DND-41 (cell line): Measurements from ENCODE around the gene UBE3C.

Source experiments
- ATAC-seq: fragments of 200-7000 bp; cut with Tn5 transposase; 3 replicates; pipeline ENCODE4 v1.9.1; 2021; ENCODE audit warnings: low read depth; ENCODE audit not compliant: insufficient read depth
- DNase-seq: peaks from one replicate; pipeline ENCODE4 v3.0.0-alpha.2; 2020
- H2AFZ ChIP-seq: 2 replicates; pipeline ENCODE4 v1.6.0; 2012; ENCODE audit warnings: low read depth, low read length
- H3K27ac ChIP-seq: 2 replicates; pipeline ENCODE4 v1.5.1; 2012; ENCODE audit warnings: low read length, inconsistent platforms
- H3K27me3 ChIP-seq: fragments of 200-600 bp; sonication (generic); 2 replicates; pipeline ENCODE4 v1.6.0; 2012; ENCODE audit warnings: low read length, mild to moderate bottlenecking, inconsistent platforms; ENCODE audit not compliant: insufficient read depth, poor library complexity
- H3K36me3 ChIP-seq: 2 replicates; pipeline ENCODE4 v1.5.1; 2012; ENCODE audit warnings: low read length, inconsistent platforms; ENCODE audit not compliant: insufficient read depth
- H3K4me1 ChIP-seq: 2 replicates; pipeline ENCODE4 v1.5.1; 2012; ENCODE audit warnings: mild to moderate bottlenecking, low read length; ENCODE audit not compliant: insufficient read depth
- H3K4me2 ChIP-seq: 2 replicates; pipeline ENCODE4 v1.6.0; 2012; ENCODE audit warnings: mild to moderate bottlenecking, moderate library complexity, low read length, inconsistent platforms; ENCODE audit not compliant: insufficient read depth
- H3K4me3 ChIP-seq, 2 experiments: fragments of 200-600 bp in 1 of 2; shearing (Covaris generic) in 1 of 2; 2 replicates each; pipeline ENCODE4 v1.5.1; 2012 to 2016; ENCODE audit warnings: inconsistent platforms in 2 of 2, low read length in 2 of 2, mild to moderate bottlenecking in 2 of 2, low read depth in 1 of 2, moderate library complexity in 1 of 2
- H3K79me2 ChIP-seq: 2 replicates; pipeline ENCODE4 v1.6.0; 2012; ENCODE audit warnings: low read length, inconsistent platforms; ENCODE audit not compliant: insufficient read depth
- H3K9ac ChIP-seq: 2 replicates; pipeline ENCODE4 v1.6.0; 2012; ENCODE audit warnings: low read depth, mild to moderate bottlenecking, inconsistent platforms, low read length, moderate library complexity
- H3K9me3 ChIP-seq: 2 replicates; pipeline ENCODE4 v1.5.1; 2012; ENCODE audit warnings: low read length, moderate library complexity, mild to moderate bottlenecking, inconsistent platforms; ENCODE audit not compliant: insufficient read depth, severe bottlenecking
- H4K20me1 ChIP-seq: 2 replicates; pipeline ENCODE4 v1.6.0; 2012; ENCODE audit warnings: low read length; ENCODE audit not compliant: insufficient read depth
- CTCF ChIP-seq: IDR thresholded peaks from 2 replicates; pipeline ENCODE4 v1.5.1; 2012; ENCODE audit warnings: borderline replicate concordance, low read length, moderate library complexity, mild to moderate bottlenecking; ENCODE audit not compliant: poor library complexity, severe bottlenecking; ENCODE audit errors: extremely low read depth
- EZH2 ChIP-seq: IDR thresholded peaks from 3 replicates; pipeline ENCODE4 v1.6.1; 2012; ENCODE audit warnings: borderline replicate concordance, low read depth, mild to moderate bottlenecking, moderate library complexity, low read length, inconsistent platforms; ENCODE audit not compliant: severe bottlenecking

The UBE3C gene

GRCh38 chr7:157309988-157310668 is 171.4 kb downstream of the UBE3C start:
- Histone ChIP-seq H3K4me1 (peaks cover 16% of the 10 kb centered on the region), H3K36me3 (no peaks in the 10 kb centered on the region), H3K4me2 (no peak overlapping the region), H3K79me2 (no peaks in the 10 kb centered on the region), H3K27ac (no peak overlapping the region), H3K9ac (no peak overlapping the region), H3K9me3 (no peaks in the 10 kb centered on the region), H2AFZ (no peak overlapping the region), H4K20me1 (no peaks in the 10 kb centered on the region), H3K4me3 (no peak overlapping the region), H3K27me3 (no peaks in the 10 kb centered on the region)
- no peak for ATAC-seq
- DNase-seq, result no peak
- no peak for TF ChIP-seq EZH2
- TF ChIP-seq CTCF, result no peak

GRCh38 chr7:157310676-157311185 is 172.0 kb downstream of the UBE3C start:
- no peak for ATAC-seq
- Histone ChIP-seq H3K27ac (no peak overlapping the region), H3K9ac (no peak overlapping the region), H3K27me3 (no peaks in the 10 kb centered on the region), H3K79me2 (no peaks in the 10 kb centered on the region), H4K20me1 (no peaks in the 10 kb centered on the region), H3K36me3 (no peaks in the 10 kb centered on the region), H3K4me3 (no peak overlapping the region), H2AFZ (no peak overlapping the region), H3K4me2 (no peak overlapping the region), H3K4me1 (peaks cover 16% of the 10 kb centered on the region), H3K9me3 (no peaks in the 10 kb centered on the region)
- TF ChIP-seq CTCF (no peak), EZH2 (no peak)
- no peak for DNase-seq

GRCh38 chr7:157312941-157313340 is 174.2 kb downstream of the UBE3C start:
- H4K20me1 ChIP-seq, result no peaks in the 10 kb centered on the region
- ATAC-seq, result peak; percentile 64; the same call in 2 of the 3 replicates

More at GRCh38 chr7:157312941-157313340, 174.2 kb downstream of the UBE3C start:
- Histone ChIP-seq H3K4me1 (peaks cover 5% of the 10 kb centered on the region; the same call in 1 of the 2 replicates), H3K36me3 (no peaks in the 10 kb centered on the region), H3K4me2 (no peak overlapping the region), H3K9ac (no peak overlapping the region), H3K27me3 (no peaks in the 10 kb centered on the region), H3K9me3 (no peaks in the 10 kb centered on the region), H3K4me3 (no peak overlapping the region), H3K27ac (no peak overlapping the region), H2AFZ (no peak overlapping the region), H3K79me2 (no peaks in the 10 kb centered on the region)
- TF ChIP-seq EZH2 (no peak), CTCF (no peak)
- DNase-seq, result peak; percentile 26
